Fibroblast of peridontal ligament (primary cell): ENCODE measurements around the gene EVX2.

ENCODE experiments used
- DNase-seq: peaks from one replicate; pipeline ENCODE4 v3.0.0-alpha.2; 2010; ENCODE audit errors: extremely low read depth

Gene EVX2

DNA sequence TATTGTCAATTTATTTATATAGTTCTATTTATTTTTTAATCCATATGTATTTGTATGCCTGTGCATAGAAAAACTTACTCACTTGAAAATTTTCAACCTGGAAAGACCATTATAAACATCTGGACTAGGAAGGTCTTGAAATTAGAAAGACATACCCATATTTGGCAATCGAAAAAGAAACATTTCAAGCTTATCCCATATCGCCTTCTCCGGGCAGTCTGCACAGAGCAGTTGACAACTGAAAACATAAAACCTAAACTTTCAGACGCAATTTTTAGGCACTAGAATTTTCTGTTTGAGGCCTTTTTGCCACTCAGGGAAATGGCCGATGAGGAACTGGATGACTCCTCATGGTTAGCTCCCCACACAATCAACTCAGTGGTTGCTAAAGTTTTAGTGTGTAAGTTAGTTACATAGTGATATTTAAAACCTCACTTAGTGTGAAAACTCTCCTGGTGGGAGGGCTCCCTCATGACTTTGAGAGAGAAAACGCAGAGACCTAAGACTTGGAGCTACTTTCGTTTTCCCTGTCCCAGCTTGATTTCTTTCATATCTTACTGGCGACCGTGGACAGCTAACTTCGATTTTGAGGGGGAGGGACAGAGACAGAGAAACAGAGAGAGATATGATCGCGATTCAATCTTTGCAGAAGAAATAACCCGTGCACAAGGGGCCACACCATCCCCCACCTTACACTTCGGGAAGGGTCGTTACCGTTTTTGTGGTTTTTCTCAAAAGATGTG, 12.7 kb upstream of the EVX2 start:
- peak; percentile 18 for DNase-seq

DNA sequence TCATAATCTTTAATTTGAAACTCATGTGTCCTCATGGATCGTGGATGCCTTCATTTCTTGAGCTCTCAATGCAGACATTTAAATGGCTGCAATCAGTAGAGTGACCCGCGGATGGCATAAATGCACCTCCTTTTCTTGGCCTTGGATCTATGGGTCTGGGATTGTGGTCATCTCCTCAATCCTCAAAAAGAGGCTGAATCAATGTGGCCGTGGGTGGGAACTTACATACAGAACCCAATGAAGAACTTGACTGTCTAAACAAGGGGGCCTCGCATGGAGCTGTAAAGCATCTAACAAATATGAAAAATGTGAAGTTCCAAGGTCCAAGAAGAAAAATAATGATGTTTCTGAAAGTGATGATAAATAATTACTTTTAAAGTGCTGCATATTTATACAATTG, 11.7 kb upstream of the EVX2 start:
- DNase-seq = no peak

GRCh38 chr2:176094349-176094748, 10.6 kb upstream of the EVX2 start:
- DNase-seq = no peak

DNA sequence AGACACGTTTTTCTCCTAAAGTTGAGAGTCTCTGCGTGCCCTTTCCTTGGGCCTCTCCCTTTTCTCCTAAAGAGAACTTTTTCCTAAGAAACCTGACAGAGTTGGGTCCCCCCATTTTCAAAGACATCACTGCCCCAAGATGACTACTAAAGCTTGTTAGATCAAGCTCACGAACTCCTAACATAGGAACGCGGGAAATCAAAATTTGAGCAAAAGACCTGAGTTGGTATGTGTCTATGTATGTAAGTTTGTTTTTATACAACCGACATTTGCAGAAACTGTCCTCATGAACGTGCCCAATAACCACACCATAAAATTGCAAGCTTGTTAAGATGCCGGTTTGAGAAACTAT, 10.1 kb upstream of the EVX2 start:
- DNase-seq = no peak

GRCh38 chr2:176093145-176093897, 9.6 kb upstream of the EVX2 start:
- no peak for DNase-seq

- DNase-seq = no peak
These were observed 8.7 kb upstream of the EVX2 start, which contains the start of gene HOXD13 for GRCh38 chr2:176092270-176093144. HOXD13 (plus strand) TSS chr2:176092721; CDS start chr2:176092891, 170 bp downstream.

- no peak for DNase-seq
These were observed 7.8 kb upstream of the EVX2 start for GRCh38 chr2:176091329-176092258.

DNA sequence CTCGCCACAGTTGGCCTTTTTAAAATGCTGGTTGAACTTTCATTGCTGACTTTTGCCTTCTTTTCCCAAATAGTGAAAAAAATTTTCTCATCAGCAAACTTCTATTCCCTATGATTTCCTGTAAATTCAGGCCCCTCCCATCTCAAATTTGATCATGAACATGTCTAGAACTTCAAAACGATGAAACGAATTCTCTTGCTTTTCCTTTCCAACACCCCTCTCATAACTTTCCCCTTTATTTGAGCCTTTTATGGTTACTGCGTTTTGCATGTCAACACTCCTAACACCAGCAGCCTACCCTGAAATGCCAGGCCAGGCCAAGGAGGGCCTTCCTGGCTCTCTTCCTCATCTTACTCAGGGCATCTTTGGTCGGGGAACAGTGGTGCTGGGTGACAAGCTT, 7.1 kb upstream of the EVX2 start:
- DNase-seq = no peak

- no peak for DNase-seq
These were observed 6.2 kb upstream of the EVX2 start for GRCh38 chr2:176089843-176090395.

- DNase-seq = no peak
These were observed 5.4 kb upstream of the EVX2 start for GRCh38 chr2:176088937-176089842.

DNA sequence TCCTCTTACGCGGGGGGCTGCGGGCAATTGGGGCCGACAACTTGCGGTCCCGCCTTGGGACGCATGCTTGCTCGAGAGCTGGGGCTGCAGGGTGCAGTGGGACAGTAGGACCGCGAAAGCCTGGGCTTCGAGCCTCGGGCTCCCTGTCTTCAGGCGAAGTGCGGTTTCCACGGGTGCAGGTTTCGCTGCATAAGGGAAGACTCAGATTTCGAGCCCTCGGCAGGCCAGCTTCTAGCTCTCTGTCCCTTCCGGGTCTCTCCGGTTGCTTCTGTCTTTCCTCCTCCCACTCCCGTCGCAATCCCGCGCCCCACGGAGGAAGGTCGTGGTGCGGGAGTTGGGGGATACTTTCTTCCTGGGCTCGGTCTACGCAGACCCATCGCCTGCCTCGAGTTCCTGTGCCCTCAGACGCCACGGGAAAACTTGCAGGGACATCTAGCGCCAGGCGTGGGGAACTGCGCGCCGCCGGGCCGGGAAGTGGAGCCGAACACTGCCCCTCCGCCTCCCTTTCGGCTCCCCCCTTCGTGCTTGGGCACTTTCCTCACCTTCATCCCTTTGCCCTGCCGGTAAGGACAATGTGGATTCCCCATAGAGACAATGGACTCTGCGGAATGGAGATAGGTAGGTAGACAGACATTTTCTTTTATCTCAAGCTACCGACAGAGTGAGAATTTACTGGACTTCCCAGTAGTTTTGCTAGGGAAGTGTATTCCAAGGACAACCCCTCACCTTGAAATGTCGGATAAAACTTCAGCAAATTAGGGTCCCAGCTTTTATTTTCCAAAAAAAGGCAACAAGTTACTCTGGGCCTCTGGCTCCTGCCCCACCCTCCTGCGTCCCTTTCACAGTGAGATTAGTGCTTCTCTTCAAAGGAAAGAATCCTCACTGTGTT, 4.5 kb upstream of the EVX2 start:
- DNase-seq = peak; percentile 25

DNA sequence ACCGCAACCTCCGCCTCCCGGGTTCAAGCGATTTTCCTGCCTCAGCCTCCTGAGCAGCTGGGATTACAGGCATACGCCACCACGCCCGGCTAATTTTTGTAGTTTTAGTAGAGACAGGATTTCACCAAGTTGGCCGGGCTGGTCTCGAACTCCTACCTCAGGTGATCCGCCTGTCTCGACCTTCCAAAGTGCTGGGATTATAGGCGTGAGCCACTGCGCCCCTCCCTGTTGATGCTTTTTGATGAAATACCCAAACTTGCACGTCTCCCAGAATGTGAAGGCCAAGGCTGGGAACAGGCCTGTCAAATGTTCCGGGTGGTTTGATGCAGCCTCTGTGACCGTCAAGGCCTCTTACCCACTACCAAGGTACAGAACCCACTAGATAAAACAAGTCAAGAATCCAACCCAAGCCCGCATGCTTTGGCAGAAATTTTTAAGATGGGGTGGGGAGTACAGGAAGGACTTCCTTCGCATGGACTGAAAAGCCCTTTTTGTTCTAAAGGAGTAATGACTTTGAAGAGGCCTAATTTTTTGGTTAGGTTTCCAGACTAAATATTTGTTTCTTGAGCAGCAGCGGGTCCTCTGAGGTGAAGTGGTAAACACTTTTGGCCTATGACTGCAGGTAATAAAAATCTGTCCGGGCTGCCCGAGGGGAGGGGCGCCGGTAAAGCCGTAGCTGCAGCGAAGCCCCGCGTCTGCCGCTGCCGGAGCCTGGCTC, 3.7 kb upstream of the EVX2 start:
- DNase-seq = no peak

GRCh38 chr2:176085861-176086771, 2.4 kb upstream of the EVX2 start:
- no peak for DNase-seq

GRCh38 chr2:176085120-176085788, 1.5 kb upstream of the EVX2 start:
- no peak for DNase-seq

- no peak for DNase-seq
These were observed 903 bp upstream of the EVX2 start for GRCh38 chr2:176084611-176085119.
